HepG2 (cell line): ENCODE results near the gene CDC14C. TPM values are rescaled to one million over a fixed set of nuclear protein-coding genes. Genes with fewer than 3 reads are reported as not detected.
A peak's percentile ranks its signal among the peaks of the same experiment; 100 is the strongest.

Experiments used
- ATAC-seq: fragments of 200-7000 bp; cut with Tn5 transposase; 3 replicates; pipeline ENCODE4 v1.9.1; 2020; ENCODE audit warnings: mild to moderate bottlenecking, moderate library complexity
- BruUV-seq: library from RNA; stranded (reverse); fragments of 400-500 nt; replicated peaks from 2 replicates; lab custom pipeline; 2021; lab: Mats Ljungman, UMichigan
- CTCF ChIA-PET: fragments of 300-600 bp; formaldehyde crosslinking; extraction: SDS; loops from one replicate; lab custom pipeline; 2021; ENCODE audit warnings: low total read pairs, inconsistent platforms, low intra/inter-chr PET ratio; lab: Yijun Ruan, JAX
- POLR2A ChIA-PET: fragments of 350-600 bp; sonication (Branson Sonifier 250); formaldehyde crosslinking; loops from one replicate; lab custom pipeline; 2020; ENCODE audit warnings: antibody characterized with exemption, inconsistent platforms; lab: Yijun Ruan, JAX
- DNase-seq: peaks from one replicate; pipeline ENCODE4 v3.0.0-alpha.2; 2015; ENCODE audit warnings: low spot score
- FAIRE-seq: peaks from 3 replicates; lab custom pipeline; 2011; peaks lifted over from hg19 to GRCh38; lab: Jason Lieb, UNC
- H2AFZ ChIP-seq: one replicate; pipeline ENCODE4 v1.6.1; 2011; ENCODE audit warnings: low read length, inconsistent platforms
- H3K27ac ChIP-seq: fragments of 300-600 bp; 3 replicates; pipeline ENCODE4 v1.8.0; 2011; ENCODE audit warnings: mixed run types, mild to moderate bottlenecking, mixed read lengths, low read length, inconsistent platforms; ENCODE audit not compliant: insufficient read depth; ENCODE audit errors: extremely low read length
- H3K27me3 ChIP-seq, 2 experiments: fragments of 200-600 bp in 1 of 2; 2 replicates in 1 of 2; 3 replicates in 1 of 2; pipeline versions ENCODE4 v1.6.0 to v1.8.0; 2011; ENCODE audit warnings: low read length in 2 of 2, mild to moderate bottlenecking in 2 of 2, moderate library complexity in 2 of 2, inconsistent platforms in 1 of 2; ENCODE audit not compliant: insufficient read depth in 2 of 2, control insufficient read depth in 1 of 2
- H3K36me3 ChIP-seq, 2 experiments: fragments of 200-600 bp in 1 of 2; replicated peaks in 1 of 2; 2 replicates in 1 of 2; 3 replicates in 1 of 2; pipeline versions ENCODE4 v1.5.1 to v1.8.0; 2011; ENCODE audit warnings: low read length in 2 of 2, inconsistent platforms in 1 of 2; ENCODE audit not compliant: insufficient read depth in 2 of 2, control insufficient read depth in 1 of 2
- H3K4me1 ChIP-seq: 2 replicates; pipeline ENCODE4 v1.5.1; 2012; ENCODE audit warnings: low read length, inconsistent platforms; ENCODE audit not compliant: insufficient read depth
- H3K4me2 ChIP-seq: 2 replicates; pipeline ENCODE4 v1.6.0; 2011; ENCODE audit warnings: low read depth, low read length, inconsistent platforms
- H3K4me3 ChIP-seq, 3 experiments: fragments of 200-600 bp in 1 of 3; sonication (generic), shearing (Covaris generic) in 1 of 3; replicated peaks in 1 of 3; 2 replicates each; pipeline ENCODE4 v1.5.1; 2011 to 2016; ENCODE audit warnings: low read length in 3 of 3, inconsistent platforms in 2 of 3, low read depth in 2 of 3, mild to moderate bottlenecking in 2 of 3, control low read depth in 1 of 3, mixed read lengths in 1 of 3; ENCODE audit not compliant: insufficient read depth in 1 of 3
- H3K79me2 ChIP-seq: one replicate; pipeline ENCODE4 v1.6.1; 2011; ENCODE audit warnings: low read length, inconsistent platforms; ENCODE audit not compliant: insufficient read depth
- H3K9ac ChIP-seq: 2 replicates; pipeline ENCODE4 v1.6.0; 2011; ENCODE audit warnings: mild to moderate bottlenecking, low read depth, low read length, inconsistent platforms; ENCODE audit not compliant: insufficient read depth
- H3K9me3 ChIP-seq: 2 replicates; pipeline ENCODE4 v1.5.1; 2012; ENCODE audit warnings: mild to moderate bottlenecking, low read length
- H4K20me1 ChIP-seq: 2 replicates; pipeline ENCODE4 v1.6.0; 2011; ENCODE audit warnings: inconsistent platforms, mild to moderate bottlenecking, low read length, moderate library complexity; ENCODE audit not compliant: insufficient read depth
- ADNP ChIP-seq: sonication (generic); formaldehyde crosslinking; IDR thresholded peaks from 2 replicates; pipeline ENCODE4 v1.4.0; 2020; ENCODE audit warnings: missing genetic modification reagents
- CHCHD3 ChIP-seq: sonication (generic); formaldehyde crosslinking; IDR thresholded peaks from 2 replicates; pipeline ENCODE4 v1.8.0; 2022; ENCODE audit warnings: mild to moderate bottlenecking, missing genetic modification reagents, moderate library complexity
- CREB1 ChIP-seq, 2 experiments: fragments of 450-650 bp in 1 of 2; IDR thresholded peaks; 2 replicates each; pipeline ENCODE4 v1.6.1; 2016 to 2017; ENCODE audit warnings: control low read depth in 1 of 2, mild to moderate bottlenecking in 1 of 2, missing compliant biosample characterization in 1 of 2, missing genetic modification characterization in 1 of 2
- MTERF4 ChIP-seq: sonication (generic); formaldehyde crosslinking; IDR thresholded peaks from 2 replicates; pipeline ENCODE4 v1.8.0; 2023; ENCODE audit warnings: mild to moderate bottlenecking, missing genetic modification reagents
- SRSF4 ChIP-seq: fragments of 200-400 bp; formaldehyde crosslinking; IDR thresholded peaks from one replicate; pipeline ENCODE4 v1.6.1; 2018; ENCODE audit warnings: mild to moderate bottlenecking, low read depth, low read length, moderate library complexity; ENCODE audit not compliant: poor library complexity, severe bottlenecking
- TCF12 ChIP-seq, 2 experiments: fragments of 450-650 bp in 1 of 2; sonication (generic) in 1 of 2; formaldehyde crosslinking in 1 of 2; IDR thresholded peaks; 2 replicates each; pipeline versions ENCODE4 v1.6.1 to v1.8.0; 2017 to 2022; ENCODE audit warnings: antibody characterized with exemption in 1 of 2, mild to moderate bottlenecking in 1 of 2, missing genetic modification reagents in 1 of 2, moderate library complexity in 1 of 2
- ZNF10 ChIP-seq: sonication (generic); formaldehyde crosslinking; IDR thresholded peaks from 2 replicates; pipeline ENCODE4 v1.4.0; 2020; ENCODE audit warnings: mild to moderate bottlenecking, low read depth, missing genetic modification reagents, borderline replicate concordance
- ZNF350 ChIP-seq: sonication (generic); formaldehyde crosslinking; IDR thresholded peaks from 2 replicates; pipeline ENCODE4 v1.4.0; 2020; ENCODE audit warnings: mild to moderate bottlenecking, low read depth, missing genetic modification reagents, borderline replicate concordance
- WGBS: methylation state at CpG from one replicate; pipeline ENCODE4 v1.1.6; 2017; ENCODE audit warnings: low lambda C conversion rate; 5-methylcytosine and 5-hydroxymethylcytosine counted together
- in situ Hi-C: cut with HindIII; loops from 2 replicates; pipeline ENCODE4 v1.10.0; 2017; ENCODE audit warnings: low pct_unique_long_range_greater_than_20kb; ENCODE audit not compliant: extremely low pct_ligation_motif_present
- intact Hi-C: fragments of 100-400 bp; cut with micrococcal nuclease; formaldehyde crosslinking; loops from one replicate; pipeline ENCODE4 v1.10.0; 2022; ENCODE audit not compliant: unreplicated experiment
- polyA plus RNA-seq, 8 experiments: library from polyadenylated mRNA; depleted of rRNA in 3 of 8; stranded (reverse) in 7 of 8; unstranded in 1 of 8; fragments of >200 nt; fragmentation: Illumina TruSeq in 4 of 8; extraction: Trizol in 4 of 8; gene quantifications; 2 replicates each; pipeline versions ENCODE4 v1.2.1 to v1.2.3, GENCODE V29; 2011 to 2016; ENCODE audit warnings: low read depth in 4 of 8, missing spikeins in 1 of 8, mixed read lengths in 1 of 8; ENCODE audit not compliant: insufficient read depth in 1 of 8
- total RNA-seq, 5 experiments: library from RNA; depleted of rRNA; stranded (reverse); fragments of >200 nt; fragmentation: Illumina TruSeq; extraction: Trizol; gene quantifications; 2 replicates each; pipeline ENCODE4 v1.2.3, GENCODE V29; 2016; ENCODE audit warnings: low read depth in 1 of 5

CDC14C gene
- total and polyA plus RNA-seq, 2 of the 13 experiments (the other 11 are each of a cell fraction or from before 2014, with no cell fraction given), result 0.09 TPM; not detected in 1

GRCh38 chr7:48876087-48876486 lies 48.3 kb upstream of the CDC14C start:
- ChIA-PET POLR2A (no interaction called here), CTCF (no interaction called here)
- Histone ChIP-seq H2AFZ (no peak overlapping the region), H3K9ac (no peak overlapping the region), H4K20me1 (no peaks in the 10 kb centered on the region), H3K27ac (no peak overlapping the region), H3K27me3 (no peaks in the 10 kb centered on the region), H3K9me3 (no peaks in the 10 kb centered on the region), H3K4me3 (no peak overlapping the region), H3K4me2 (no peak overlapping the region), H3K4me1 (no peaks in the 10 kb centered on the region), H3K36me3 (no peaks in the 10 kb centered on the region), H3K79me2 (no peaks in the 10 kb centered on the region)
- intact Hi-C loops, result no loop called here
- DNase-seq (no peak), ATAC-seq (peak; percentile 62), FAIRE-seq (no peak)
- TF ChIP-seq ZNF10 (no peak), ADNP (no peak), CHCHD3 (no peak), TCF12 (IDR thresholded peaks at IDR 0.05) (no peak), TCF12 (CRISPR knock-in tag; IDR thresholded peaks at IDR 0.05) (no peak), MTERF4 (CRISPR knock-in tag) (no peak), SRSF4 (no peak), CREB1 (IDR thresholded peaks at IDR 0.05) (no peak), CREB1 (CRISPR knock-in tag; IDR thresholded peaks at IDR 0.05) (no peak), ZNF350 (CRISPR knock-in tag) (no peak)
- no TSS peak for BruUV-seq
- WGBS, result 3% methylated on average over 3 of the region's 3 CpGs
- in situ Hi-C loops, result no loop called here
